KMS-11 (cell line): Measurements from ENCODE around the gene KCNE1.
A peak's percentile ranks its signal among the peaks of the same experiment; 100 is the strongest.

Experiments
- H2AFZ ChIP-seq: fragments of 200-600 bp; sonication (generic); 2 replicates; pipeline ENCODE4 v1.6.1; 2016; ENCODE audit warnings: antibody characterized with exemption, mixed run types, low read depth
- H3K27ac ChIP-seq: fragments of 200-600 bp; sonication (generic); 2 replicates; pipeline ENCODE4 v1.6.1; 2016; ENCODE audit warnings: mild to moderate bottlenecking, mixed run types
- H3K27me3 ChIP-seq: fragments of 200-600 bp; sonication (generic); 2 replicates; pipeline ENCODE4 v1.6.1; 2017; ENCODE audit warnings: mild to moderate bottlenecking, low read depth, mixed run types, moderate library complexity; ENCODE audit not compliant: insufficient read depth
- H3K36me3 ChIP-seq: fragments of 200-600 bp; sonication (generic); 2 replicates; pipeline ENCODE4 v1.6.1; 2017; ENCODE audit warnings: mild to moderate bottlenecking, mixed run types; ENCODE audit not compliant: insufficient read depth
- H3K4me1 ChIP-seq: fragments of 200-600 bp; sonication (generic); 2 replicates; pipeline ENCODE4 v1.6.1; 2016; ENCODE audit warnings: mild to moderate bottlenecking, low read depth, mixed run types; ENCODE audit not compliant: poor library complexity, severe bottlenecking
- H3K4me2 ChIP-seq: fragments of 200-600 bp; sonication (generic); 2 replicates; pipeline ENCODE4 v1.7.0; 2016; ENCODE audit warnings: mild to moderate bottlenecking, mixed run types
- H3K4me3 ChIP-seq: fragments of 200-600 bp; sonication (generic); IDR thresholded peaks from 2 replicates; pipeline ENCODE4 v1.6.1; 2017; ENCODE audit warnings: low read depth, low read length, mixed read lengths; ENCODE audit not compliant: insufficient read depth
- H3K79me2 ChIP-seq: fragments of 200-600 bp; sonication (generic); 2 replicates; pipeline ENCODE4 v1.6.1; 2016; ENCODE audit warnings: low read depth, mixed run types; ENCODE audit not compliant: insufficient read depth
- H3K9ac ChIP-seq: fragments of 200-600 bp; sonication (generic); 2 replicates; pipeline ENCODE4 v1.6.1; 2016; ENCODE audit warnings: mild to moderate bottlenecking, mixed run types
- H4K20me1 ChIP-seq: fragments of 200-600 bp; sonication (generic); 2 replicates; pipeline ENCODE4 v1.6.1; 2016; ENCODE audit warnings: mild to moderate bottlenecking, mixed run types; ENCODE audit not compliant: insufficient read depth
- TF ChIP-seq, protein P1 (sequence below): fragments of 200-600 bp; sonication (generic); conservative IDR thresholded peaks from 2 replicates; pipeline ENCODE4 v1.6.1; 2017; ENCODE audit warnings: low read depth, mild to moderate bottlenecking, antibody characterized with exemption, low read length, moderate library complexity, mixed read lengths

KCNE1 gene

DNA sequence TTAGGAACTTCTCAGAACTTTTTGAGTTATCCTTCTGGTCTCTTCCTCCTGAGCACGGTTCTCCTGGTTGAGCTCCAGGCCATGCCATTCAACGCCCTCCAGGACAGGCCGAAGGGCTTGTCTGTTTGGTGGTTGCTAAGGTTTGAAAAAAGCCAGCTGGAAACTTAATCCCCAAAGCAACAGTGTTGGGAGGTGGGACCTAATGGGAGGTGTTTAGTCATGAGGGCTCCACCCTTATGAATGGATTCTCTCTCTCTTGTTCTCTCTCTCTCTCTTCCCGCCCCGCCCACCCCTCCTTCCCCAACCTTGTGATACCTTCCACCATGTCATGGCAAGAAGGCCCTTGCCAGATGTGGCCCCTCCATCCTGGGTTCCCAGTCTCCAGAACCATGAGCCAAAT is 829 bp downstream of the KCNE1 start:
- no peaks in the 10 kb centered on the region for H3K27me3 ChIP-seq
- TF ChIP-seq, protein P1, sequence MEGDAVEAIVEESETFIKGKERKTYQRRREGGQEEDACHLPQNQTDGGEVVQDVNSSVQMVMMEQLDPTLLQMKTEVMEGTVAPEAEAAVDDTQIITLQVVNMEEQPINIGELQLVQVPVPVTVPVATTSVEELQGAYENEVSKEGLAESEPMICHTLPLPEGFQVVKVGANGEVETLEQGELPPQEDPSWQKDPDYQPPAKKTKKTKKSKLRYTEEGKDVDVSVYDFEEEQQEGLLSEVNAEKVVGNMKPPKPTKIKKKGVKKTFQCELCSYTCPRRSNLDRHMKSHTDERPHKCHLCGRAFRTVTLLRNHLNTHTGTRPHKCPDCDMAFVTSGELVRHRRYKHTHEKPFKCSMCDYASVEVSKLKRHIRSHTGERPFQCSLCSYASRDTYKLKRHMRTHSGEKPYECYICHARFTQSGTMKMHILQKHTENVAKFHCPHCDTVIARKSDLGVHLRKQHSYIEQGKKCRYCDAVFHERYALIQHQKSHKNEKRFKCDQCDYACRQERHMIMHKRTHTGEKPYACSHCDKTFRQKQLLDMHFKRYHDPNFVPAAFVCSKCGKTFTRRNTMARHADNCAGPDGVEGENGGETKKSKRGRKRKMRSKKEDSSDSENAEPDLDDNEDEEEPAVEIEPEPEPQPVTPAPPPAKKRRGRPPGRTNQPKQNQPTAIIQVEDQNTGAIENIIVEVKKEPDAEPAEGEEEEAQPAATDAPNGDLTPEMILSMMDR: no peak
- no peak overlapping the region for H3K27ac ChIP-seq

DNA sequence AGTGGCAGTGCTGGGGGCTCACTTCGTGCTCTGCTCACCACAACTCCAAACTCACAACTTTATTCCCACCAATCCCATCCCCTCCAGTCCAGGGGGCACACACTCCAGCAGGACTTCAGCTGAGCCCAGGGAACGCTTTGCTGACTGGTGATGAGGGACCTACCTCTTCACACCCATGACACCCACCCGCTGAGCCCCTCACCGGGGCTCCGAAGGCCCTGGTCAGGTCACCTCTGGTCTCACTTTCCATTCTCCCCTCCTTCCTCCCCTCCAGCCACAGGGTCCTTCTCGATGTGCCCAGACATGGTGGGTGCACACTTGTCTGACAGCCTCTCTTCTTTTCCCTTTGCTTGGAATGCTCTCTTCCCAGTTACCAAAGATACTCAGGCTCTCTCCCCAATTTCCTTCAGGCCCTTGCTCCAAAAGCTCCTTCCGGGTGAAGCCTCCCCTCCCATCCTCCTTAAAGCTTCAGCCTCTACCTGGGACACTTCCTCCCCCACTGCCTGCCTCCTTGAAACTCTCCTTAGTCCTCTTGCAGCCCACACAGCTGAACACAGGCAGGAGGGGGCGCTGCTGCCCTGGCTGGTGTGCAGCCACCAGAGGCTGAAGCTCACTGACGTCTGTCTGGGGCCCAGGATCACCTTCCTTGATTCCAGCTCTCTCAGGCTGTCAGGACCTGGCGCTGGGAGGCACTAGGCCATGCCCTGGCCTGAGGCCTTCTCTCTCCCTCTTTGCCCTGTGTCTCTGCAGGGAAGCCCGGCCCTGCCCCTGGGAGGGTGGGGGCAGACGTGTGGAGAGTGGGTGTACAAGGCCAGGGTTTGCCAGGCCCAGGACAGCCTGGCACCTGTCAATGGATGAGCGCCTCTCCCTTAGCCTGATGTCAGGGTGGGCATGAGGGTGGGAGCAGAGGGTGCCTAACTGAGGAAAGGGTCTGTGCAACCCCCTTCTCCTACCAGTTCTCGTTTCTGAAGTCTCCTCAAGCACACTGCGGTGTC is 1.6 kb downstream of the KCNE1 start:
- Histone ChIP-seq H3K79me2 (no peaks in the 10 kb centered on the region), H3K9ac (no peak overlapping the region), H3K4me1 (no peaks in the 10 kb centered on the region), H4K20me1 (no peaks in the 10 kb centered on the region), H2AFZ (no peak overlapping the region), H3K4me3 (no peak overlapping the region), H3K4me2 (no peak overlapping the region), H3K27ac (no peak overlapping the region), H3K27me3 (no peaks in the 10 kb centered on the region), H3K36me3 (no peaks in the 10 kb centered on the region)
- TF ChIP-seq, protein P1: peak; percentile 52

More for the DNA sequence above, 829 bp downstream of the KCNE1 start:
- Histone ChIP-seq H2AFZ (no peak overlapping the region), H3K4me2 (no peak overlapping the region), H3K4me1 (no peaks in the 10 kb centered on the region), H3K4me3 (no peak overlapping the region), H3K79me2 (no peaks in the 10 kb centered on the region), H3K36me3 (no peaks in the 10 kb centered on the region), H3K9ac (no peak overlapping the region), H4K20me1 (no peaks in the 10 kb centered on the region)

DNA sequence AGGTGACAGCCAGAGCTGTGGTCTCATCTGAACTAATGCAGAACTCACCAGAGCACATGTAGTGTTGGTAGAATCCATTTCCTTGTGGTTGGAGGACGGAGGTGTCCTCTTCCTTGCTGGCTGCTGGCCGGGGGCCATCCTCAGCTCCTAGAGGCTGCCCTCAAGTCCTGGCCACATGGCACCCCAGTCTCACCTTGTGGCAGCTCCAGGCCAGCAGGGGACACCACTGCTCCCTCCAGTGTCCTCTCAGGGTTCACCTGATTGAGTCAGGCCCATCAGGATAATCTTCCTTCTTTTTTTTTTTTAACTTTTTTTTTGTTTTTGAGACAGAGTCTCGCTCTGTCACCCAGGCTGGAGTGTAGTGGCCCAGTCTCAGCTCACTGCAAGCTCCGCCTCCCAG is 2.9 kb downstream of the KCNE1 start:
- Histone ChIP-seq H3K27ac (no peak overlapping the region), H3K9ac (no peak overlapping the region), H2AFZ (no peak overlapping the region), H3K36me3 (no peaks in the 10 kb centered on the region), H3K4me3 (no peak overlapping the region), H3K27me3 (no peaks in the 10 kb centered on the region), H3K4me1 (no peaks in the 10 kb centered on the region), H4K20me1 (no peaks in the 10 kb centered on the region), H3K79me2 (no peaks in the 10 kb centered on the region), H3K4me2 (no peak overlapping the region)
- TF ChIP-seq, protein P1: no peak

DNA sequence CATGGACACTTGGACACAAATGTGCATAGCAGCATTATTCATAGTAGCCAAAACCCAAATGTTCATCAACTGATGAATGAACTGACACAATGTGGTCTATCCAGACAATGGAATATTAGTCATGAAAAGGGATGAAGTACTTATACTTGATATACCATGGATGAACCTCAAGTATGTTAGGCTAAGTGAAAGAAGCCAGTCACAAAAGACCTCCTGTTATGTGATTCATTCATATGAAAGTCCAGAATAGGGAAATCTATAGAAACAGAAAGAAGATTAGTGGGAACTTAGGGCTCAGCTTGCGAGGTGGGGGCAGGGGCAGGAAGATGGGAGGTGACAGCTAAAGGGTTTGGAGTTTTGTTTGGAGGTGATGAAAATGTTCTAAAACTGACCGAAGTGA is 7.4 kb downstream of the KCNE1 start:
- no peaks in the 10 kb centered on the region for H4K20me1 ChIP-seq
- no peak overlapping the region for H3K9ac ChIP-seq
- H3K36me3 ChIP-seq: no peaks in the 10 kb centered on the region
- no peak overlapping the region for H3K27ac ChIP-seq
- TF ChIP-seq, protein P1: no peak
- H3K27me3 ChIP-seq: no peaks in the 10 kb centered on the region
- H3K4me2 ChIP-seq: no peak overlapping the region
- no peaks in the 10 kb centered on the region for H3K4me1 ChIP-seq
- H3K4me3 ChIP-seq: no peak overlapping the region
- no peak overlapping the region for H2AFZ ChIP-seq
- H3K79me2 ChIP-seq: no peaks in the 10 kb centered on the region
